Mesenchymal stem cell (in vitro differentiated cells and primary cell): Measurements from ENCODE around the gene KREMEN1.
A peak's percentile ranks its signal among the peaks of the same experiment; 100 is the strongest.

Experiments used
- DNase-seq: peaks from one replicate; pipeline ENCODE4 v3.0.0-alpha.2; 2013
- H2AFZ ChIP-seq: one replicate; pipeline ENCODE4 v1.6.1; 2013; ENCODE audit warnings: low read depth, mild to moderate bottlenecking, control low read depth, inconsistent platforms, low read length, moderate library complexity
- H2AK5ac ChIP-seq: 2 replicates; pipeline ENCODE4 v1.6.1; 2013; ENCODE audit warnings: low read length, moderate library complexity, mild to moderate bottlenecking, inconsistent platforms; ENCODE audit not compliant: severe bottlenecking
- H2BK120ac ChIP-seq: one replicate; pipeline ENCODE4 v1.6.1; 2013; ENCODE audit warnings: low read depth, mild to moderate bottlenecking, inconsistent platforms, low read length, moderate library complexity
- H2BK12ac ChIP-seq, 2 experiments: one replicate each; pipeline ENCODE4 v1.6.1; 2013; ENCODE audit warnings: inconsistent platforms in 2 of 2, low read length in 2 of 2, mild to moderate bottlenecking in 2 of 2, moderate library complexity in 2 of 2, control low read depth in 1 of 2
- H2BK15ac ChIP-seq: one replicate; pipeline ENCODE4 v1.6.1; 2013; ENCODE audit warnings: mild to moderate bottlenecking, low read depth, inconsistent platforms; ENCODE audit not compliant: poor library complexity, severe bottlenecking
- H2BK5ac ChIP-seq: 2 replicates; pipeline ENCODE4 v1.6.1; 2013; ENCODE audit warnings: low read depth, mild to moderate bottlenecking, low read length, control low read depth, inconsistent platforms; ENCODE audit not compliant: poor library complexity, severe bottlenecking
- H3K14ac ChIP-seq, 2 experiments: one replicate each; pipeline ENCODE4 v1.6.1; 2013; ENCODE audit warnings: inconsistent platforms in 2 of 2, low read length in 2 of 2, control low read depth in 1 of 2, mild to moderate bottlenecking in 1 of 2, moderate library complexity in 1 of 2
- H3K18ac ChIP-seq, 2 experiments: one replicate each; pipeline ENCODE4 v1.6.1; 2013; ENCODE audit warnings: inconsistent platforms in 2 of 2, low read length in 2 of 2, control low read depth in 1 of 2, low read depth in 1 of 2, mild to moderate bottlenecking in 1 of 2
- H3K23ac ChIP-seq, 2 experiments: one replicate each; pipeline ENCODE4 v1.6.1; 2013; ENCODE audit warnings: inconsistent platforms in 2 of 2, low read length in 2 of 2, mild to moderate bottlenecking in 2 of 2, moderate library complexity in 2 of 2, control low read depth in 1 of 2
- H3K27ac ChIP-seq: 2 replicates; pipeline ENCODE4 v1.5.1; 2013; ENCODE audit warnings: mild to moderate bottlenecking, moderate library complexity, low read length, control low read depth, inconsistent platforms; ENCODE audit not compliant: poor library complexity, severe bottlenecking
- H3K27me3 ChIP-seq, 2 experiments: 2 replicates each; pipeline versions ENCODE4 v1.6.1 to v1.7.0; 2013; ENCODE audit warnings: low read length in 2 of 2, mild to moderate bottlenecking in 2 of 2, moderate library complexity in 2 of 2, control low read depth in 1 of 2, inconsistent platforms in 1 of 2; ENCODE audit not compliant: control insufficient read depth in 1 of 2, insufficient read depth in 1 of 2
- H3K36me3 ChIP-seq, 2 experiments: 2 replicates each; pipeline versions ENCODE4 v1.6.1 to v1.7.0; 2013; ENCODE audit warnings: low read length in 2 of 2, control low read depth in 1 of 2, inconsistent platforms in 1 of 2, low read depth in 1 of 2, mild to moderate bottlenecking in 1 of 2; ENCODE audit not compliant: insufficient read depth in 2 of 2, control insufficient read depth in 1 of 2
- H3K4ac ChIP-seq, 2 experiments: one replicate each; pipeline ENCODE4 v1.6.1; 2013; ENCODE audit warnings: inconsistent platforms in 2 of 2, low read length in 2 of 2, mild to moderate bottlenecking in 2 of 2, moderate library complexity in 2 of 2, control low read depth in 1 of 2, low read depth in 1 of 2
- H3K4me1 ChIP-seq: 2 replicates; pipeline ENCODE4 v1.6.1; 2013; ENCODE audit warnings: low read depth, low read length, control low read depth; ENCODE audit not compliant: control insufficient read depth, insufficient read depth
- H3K4me2 ChIP-seq: 2 replicates; pipeline ENCODE4 v1.6.1; 2013; ENCODE audit warnings: low read length, mild to moderate bottlenecking, inconsistent platforms; ENCODE audit not compliant: poor library complexity, severe bottlenecking
- H3K4me3 ChIP-seq, 2 experiments: 2 replicates each; pipeline versions ENCODE4 v1.5.1 to v1.7.0; 2013; ENCODE audit warnings: low read length in 2 of 2, mild to moderate bottlenecking in 2 of 2, control low read depth in 1 of 2, low read depth in 1 of 2; ENCODE audit not compliant: insufficient read depth in 1 of 2
- H3K79me1 ChIP-seq: replicated peaks from 2 replicates; pipeline ENCODE4 v1.6.1; 2013; ENCODE audit warnings: mild to moderate bottlenecking, control low read depth, low read length, inconsistent platforms; ENCODE audit not compliant: poor library complexity, severe bottlenecking
- H3K9ac ChIP-seq: 2 replicates; pipeline ENCODE4 v1.7.0; 2013; ENCODE audit warnings: mild to moderate bottlenecking, low read length, moderate library complexity
- H3K9me3 ChIP-seq: 2 replicates; pipeline ENCODE4 v1.7.0; 2013; ENCODE audit warnings: mild to moderate bottlenecking, low read length; ENCODE audit not compliant: control insufficient read depth
- H4K8ac ChIP-seq: one replicate; pipeline ENCODE4 v1.6.1; 2013; ENCODE audit warnings: inconsistent platforms, mild to moderate bottlenecking, low read length, moderate library complexity
- H4K91ac ChIP-seq: one replicate; pipeline ENCODE4 v1.6.1; 2013; ENCODE audit warnings: mild to moderate bottlenecking, low read length, inconsistent platforms
- WGBS: methylation state at CpG from one replicate; pipeline ENCODE4 v1.1.7; 2013; ENCODE audit warnings: mixed read lengths; 5-methylcytosine and 5-hydroxymethylcytosine counted together

The KREMEN1 gene

GRCh38 chr22:29106839-29107238 is 34.0 kb downstream of the KREMEN1 start:
- H3K4me3 ChIP-seq: no peak overlapping the region
- H2BK120ac ChIP-seq: no peak overlapping the region
- no peak overlapping the region for H2BK12ac ChIP-seq
- H3K27ac ChIP-seq: no peak overlapping the region
- no peak overlapping the region for H4K8ac ChIP-seq
- no peak overlapping the region for H3K23ac ChIP-seq
- WGBS: 46% methylated on average over 3 of the region's 4 CpGs
- H2BK15ac ChIP-seq: no peak overlapping the region
- H4K91ac ChIP-seq: no peak overlapping the region
- no peaks in the 10 kb centered on the region for H3K27me3 ChIP-seq
- H2AFZ ChIP-seq: no peak overlapping the region
- DNase-seq: no peak
- no peak overlapping the region for H3K18ac ChIP-seq
- no peak overlapping the region for H3K4ac ChIP-seq
- no peaks in the 10 kb centered on the region for H3K9me3 ChIP-seq
- no peaks in the 10 kb centered on the region for H3K79me1 ChIP-seq
- H2BK5ac ChIP-seq: no peak overlapping the region
- H2AK5ac ChIP-seq: no peak overlapping the region
- H3K36me3 ChIP-seq: no peaks in the 10 kb centered on the region
- no peak overlapping the region for H3K14ac ChIP-seq
- H3K9ac ChIP-seq: no peak overlapping the region
- peaks cover 2% of the 10 kb centered on the region for H3K4me1 ChIP-seq
- H3K4me2 ChIP-seq: no peak overlapping the region

GRCh38 chr22:29108137-29108536 is 35.3 kb downstream of the KREMEN1 start:
- Histone ChIP-seq H3K18ac (no peak overlapping the region), H3K4me3 (no peak overlapping the region), H2BK12ac (no peak overlapping the region), H3K4ac (no peak overlapping the region), H3K4me1 (peaks cover 2% of the 10 kb centered on the region), H2AK5ac (no peak overlapping the region), H3K23ac (no peak overlapping the region), H3K36me3 (no peaks in the 10 kb centered on the region), H4K8ac (no peak overlapping the region), H3K27me3 (no peaks in the 10 kb centered on the region), H4K91ac (no peak overlapping the region), H3K27ac (no peak overlapping the region), H3K14ac (no peak overlapping the region), H3K4me2 (no peak overlapping the region), H3K79me1 (no peaks in the 10 kb centered on the region), H2BK15ac (no peak overlapping the region), H2BK120ac (no peak overlapping the region), H2BK5ac (no peak overlapping the region), H3K9me3 (no peaks in the 10 kb centered on the region), H3K9ac (no peak overlapping the region), H2AFZ (no peak overlapping the region)
- DNase-seq: peak; percentile 83
- 86% methylated on average over 3 of the region's 5 CpGs for WGBS

- H3K79me1 ChIP-seq: no peaks in the 10 kb centered on the region
- H2AK5ac ChIP-seq: no peak overlapping the region
- no peak overlapping the region for H3K23ac ChIP-seq
- H3K27me3 ChIP-seq: no peaks in the 10 kb centered on the region
- H2BK5ac ChIP-seq: no peak overlapping the region
- H4K8ac ChIP-seq: no peak overlapping the region
- H3K4me3 ChIP-seq: no peak overlapping the region
- H2BK15ac ChIP-seq: no peak overlapping the region
- no peaks in the 10 kb centered on the region for H3K9me3 ChIP-seq
- no peak overlapping the region for H2AFZ ChIP-seq
- peaks cover 2% of the 10 kb centered on the region for H3K4me1 ChIP-seq
- no peak overlapping the region for H2BK12ac ChIP-seq
- 0% methylated on average over 3 of the region's 4 CpGs for WGBS
- H3K18ac ChIP-seq: no peak overlapping the region
- H3K36me3 ChIP-seq: peaks cover 0 to under 1% of the 10 kb centered on the region in 2 experiments
- H3K4ac ChIP-seq: no peak overlapping the region
- H4K91ac ChIP-seq: no peak overlapping the region
- no peak overlapping the region for H2BK120ac ChIP-seq
- H3K4me2 ChIP-seq: no peak overlapping the region
- H3K27ac ChIP-seq: no peak overlapping the region
- H3K9ac ChIP-seq: no peak overlapping the region
- DNase-seq: peak; percentile 95
- H3K14ac ChIP-seq: no peak overlapping the region
Observed at GRCh38 chr22:29109822-29110221, 37.0 kb downstream of the KREMEN1 start.

DNA sequence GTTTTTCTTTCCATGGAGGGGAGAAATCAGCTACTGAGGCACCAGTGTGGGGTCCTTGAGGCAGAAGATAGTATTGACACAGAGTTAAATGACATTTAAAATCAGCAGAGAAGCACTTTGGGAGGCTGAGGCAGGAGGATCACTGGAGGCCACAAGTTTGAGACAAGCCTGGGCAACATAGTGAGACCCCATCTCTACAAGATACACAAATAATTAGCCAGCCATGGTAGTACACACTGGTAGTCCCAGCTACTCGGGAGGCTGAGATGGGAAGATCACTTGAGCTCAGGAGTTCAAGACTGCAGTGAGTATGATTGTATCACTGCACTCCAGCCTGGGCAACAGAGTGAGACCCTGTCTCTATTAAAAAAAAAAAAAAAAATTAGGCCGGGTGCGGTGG is 38.1 kb downstream of the KREMEN1 start:
- no peaks in the 10 kb centered on the region for H3K9me3 ChIP-seq
- H4K91ac ChIP-seq: no peak overlapping the region
- H3K14ac ChIP-seq: no peak overlapping the region
- no peak overlapping the region for H2BK12ac ChIP-seq
- no peaks in the 10 kb centered on the region for H3K27me3 ChIP-seq
- DNase-seq: no peak
- H4K8ac ChIP-seq: no peak overlapping the region
- no peak overlapping the region for H2BK15ac ChIP-seq
- H3K27ac ChIP-seq: no peak overlapping the region
- peak overlapping the region in 1 of 2 experiments; percentile 9 for H3K18ac ChIP-seq
- H3K4me3 ChIP-seq: no peak overlapping the region
- H2AFZ ChIP-seq: no peak overlapping the region
- peaks cover 0 to 3% of the 10 kb centered on the region in 2 experiments for H3K36me3 ChIP-seq
- H3K4me1 ChIP-seq: peaks cover 2% of the 10 kb centered on the region
- no peak overlapping the region for H2AK5ac ChIP-seq
- no peak overlapping the region for H3K23ac ChIP-seq
- H3K4ac ChIP-seq: no peak overlapping the region
- no peak overlapping the region for H2BK120ac ChIP-seq
- H3K4me2 ChIP-seq: no peak overlapping the region
- WGBS: 100% methylated on average over 1 of the region's 3 CpGs
- no peaks in the 10 kb centered on the region for H3K79me1 ChIP-seq
- no peak overlapping the region for H2BK5ac ChIP-seq
- H3K9ac ChIP-seq: no peak overlapping the region
